ENCODE measurements around the gene PFKFB4. TPM values are rescaled to one million over a fixed set of nuclear protein-coding genes. Genes with fewer than 3 reads are reported as not detected.

The PFKFB4 gene
- total and polyA plus RNA-seq, 2 of the 4 experiments (the other 2 are of a cell fraction), result 16.9 to 17.0 TPM

DNA sequence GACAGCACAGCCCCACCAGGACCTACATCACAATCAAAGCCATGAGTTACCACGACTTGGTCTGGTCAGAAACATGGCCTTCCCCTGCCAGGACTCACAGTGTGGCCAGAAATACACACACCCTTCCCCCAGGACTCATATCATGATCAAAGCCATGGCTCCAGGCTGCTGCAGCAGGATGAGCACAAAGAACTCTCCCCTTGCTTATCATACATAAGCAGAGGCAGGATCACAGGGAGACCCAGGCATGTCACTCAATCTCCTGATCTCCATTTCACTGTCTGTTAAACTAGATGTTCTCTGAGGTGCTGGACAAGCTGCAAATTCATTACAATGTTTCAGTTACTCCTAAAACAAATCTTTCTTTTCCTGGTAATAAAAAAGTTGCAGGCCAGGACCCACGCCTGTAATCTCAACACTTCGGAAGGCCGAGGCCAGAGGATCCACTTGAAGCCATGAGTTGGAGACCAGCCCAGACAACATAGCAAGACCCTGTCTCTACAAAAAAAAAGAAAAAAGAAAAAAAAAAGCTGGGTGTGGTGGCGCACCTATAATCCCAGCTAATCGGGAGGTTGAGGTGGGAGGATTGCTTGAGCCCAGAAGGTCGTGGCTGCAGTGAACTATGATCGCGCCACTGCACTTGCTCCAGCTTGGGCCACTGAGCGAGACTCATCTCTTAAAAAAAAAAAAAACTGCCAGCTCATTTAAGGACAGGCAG lies 1.2 kb downstream of the PFKFB4 start (continued):
- TF ChIP-seq, protein P1, sequence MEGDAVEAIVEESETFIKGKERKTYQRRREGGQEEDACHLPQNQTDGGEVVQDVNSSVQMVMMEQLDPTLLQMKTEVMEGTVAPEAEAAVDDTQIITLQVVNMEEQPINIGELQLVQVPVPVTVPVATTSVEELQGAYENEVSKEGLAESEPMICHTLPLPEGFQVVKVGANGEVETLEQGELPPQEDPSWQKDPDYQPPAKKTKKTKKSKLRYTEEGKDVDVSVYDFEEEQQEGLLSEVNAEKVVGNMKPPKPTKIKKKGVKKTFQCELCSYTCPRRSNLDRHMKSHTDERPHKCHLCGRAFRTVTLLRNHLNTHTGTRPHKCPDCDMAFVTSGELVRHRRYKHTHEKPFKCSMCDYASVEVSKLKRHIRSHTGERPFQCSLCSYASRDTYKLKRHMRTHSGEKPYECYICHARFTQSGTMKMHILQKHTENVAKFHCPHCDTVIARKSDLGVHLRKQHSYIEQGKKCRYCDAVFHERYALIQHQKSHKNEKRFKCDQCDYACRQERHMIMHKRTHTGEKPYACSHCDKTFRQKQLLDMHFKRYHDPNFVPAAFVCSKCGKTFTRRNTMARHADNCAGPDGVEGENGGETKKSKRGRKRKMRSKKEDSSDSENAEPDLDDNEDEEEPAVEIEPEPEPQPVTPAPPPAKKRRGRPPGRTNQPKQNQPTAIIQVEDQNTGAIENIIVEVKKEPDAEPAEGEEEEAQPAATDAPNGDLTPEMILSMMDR (conservative IDR thresholded peaks at IDR 0.05; ENCODE audit: low read depth, low read length), result no peak
- TF ChIP-seq SMC3 (IDR thresholded peaks at IDR 0.05; ENCODE audit: low read depth, low read length) (no peak), USF2 (IDR thresholded peaks at IDR 0.05; ENCODE audit: low read depth, low read length) (no peak)
